ENCODE data around the gene CRYBB1. TPM values are rescaled to one million over a fixed set of nuclear protein-coding genes. Genes with fewer than 3 reads are reported as not detected.

The CRYBB1 gene
- total and polyA plus RNA-seq, 2 of the 13 experiments (the other 11 are each of a cell fraction or from before 2014, with no cell fraction given) = not detected

DNA sequence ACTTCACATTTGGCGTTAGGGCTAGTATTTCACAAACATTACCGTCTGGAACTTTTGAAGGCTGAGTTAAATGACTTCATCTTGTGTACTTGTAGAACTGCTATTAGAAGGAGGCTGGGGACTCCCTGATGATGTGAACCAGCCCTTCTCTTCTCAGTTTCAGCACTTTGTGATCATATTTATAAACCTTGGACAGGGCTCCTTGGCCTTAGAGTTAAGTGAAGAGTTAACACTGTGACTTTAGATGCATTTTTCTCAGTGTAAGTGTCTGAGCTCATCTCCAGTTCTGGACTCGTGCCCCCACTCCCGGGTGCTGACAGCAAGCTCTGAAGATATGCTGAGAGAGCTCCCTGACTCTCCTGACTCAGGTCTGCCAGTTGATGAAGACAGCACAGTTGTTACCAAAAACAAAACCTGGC, 48.0 kb upstream of the CRYBB1 start (continued):
- TF ChIP-seq TFE3 (CRISPR knock-in tag; IDR thresholded peaks at IDR 0.05) (no peak), ZMAT3 (CRISPR knock-in tag; conservative IDR thresholded peaks at IDR 0.05) (no peak), ZNF747 (CRISPR knock-in tag; IDR thresholded peaks at IDR 0.05; ENCODE audit: borderline replicate concordance) (no peak), IRX3 (CRISPR knock-in tag; IDR thresholded peaks at IDR 0.05; ENCODE audit: borderline replicate concordance, low read depth) (no peak), RBM39 (IDR thresholded peaks at IDR 0.05; ENCODE audit: low read depth, low read length, poor library complexity, severe bottlenecking) (no peak)

- CTCF ChIA-PET (ENCODE audit: low intra/inter-chr PET ratio, low total read pairs) = no interaction called here
- no peak overlapping the region for H3K27ac ChIP-seq (ENCODE audit: extremely low read length, insufficient read depth, low read length)
- POLR2A ChIA-PET = no interaction called here
- no peaks in the 10 kb centered on the region for H3K4me1 ChIP-seq (ENCODE audit: insufficient read depth, low read length)
- H3K4me3 ChIP-seq (replicated peaks in 1 of 3; ENCODE audit: insufficient read depth in 1 of 3, low read depth in 2 of 3, low read length in 3 of 3) = no peak overlapping the region
- no peak for ATAC-seq
- H3K4me2 ChIP-seq (ENCODE audit: low read depth, low read length) = no peak overlapping the region
- no peaks in the 10 kb centered on the region for H4K20me1 ChIP-seq (ENCODE audit: insufficient read depth, low read length)
- H3K9me3 ChIP-seq (ENCODE audit: low read length) = no peaks in the 10 kb centered on the region
- WGBS (ENCODE audit: low lambda C conversion rate) = 1% methylated on average over 9 of the region's 9 CpGs
- intact Hi-C loops (cut with micrococcal nuclease; ENCODE audit: unreplicated experiment) = no loop called here
- BruUV-seq (replicated peaks) = no TSS peak
- H3K36me3 ChIP-seq (replicated peaks in 1 of 2; ENCODE audit: control insufficient read depth in 1 of 2, insufficient read depth in 2 of 2, low read length in 2 of 2) = no peaks in the 10 kb centered on the region
- in situ Hi-C loops (cut with HindIII; ENCODE audit: extremely low pct_ligation_motif_present, low pct_unique_long_range_greater_than_20kb) = no loop called here
- no peak overlapping the region for H2AFZ ChIP-seq (ENCODE audit: low read length)
- H3K27me3 ChIP-seq (ENCODE audit: control insufficient read depth in 1 of 2, insufficient read depth in 2 of 2, low read length in 2 of 2) = peaks cover 1 to 46% of the 10 kb centered on the region in 2 experiments; a peak in 3 of 5 replicates
- no peaks in the 10 kb centered on the region for H3K79me2 ChIP-seq (ENCODE audit: insufficient read depth, low read length)
- FAIRE-seq = no peak
- no peak for DNase-seq (ENCODE audit: low spot score)
- H3K9ac ChIP-seq (ENCODE audit: insufficient read depth, low read depth, low read length) = no peak overlapping the region
- TF ChIP-seq SRSF1 (optimal IDR thresholded peaks at IDR 0.05; ENCODE audit: low read depth, low read length) = no peak
- TF ChIP-seq ZKSCAN5 (CRISPR knock-in tag; IDR thresholded peaks at IDR 0.05) = no peak
- no peak for TF ChIP-seq PCBP1 (IDR thresholded peaks at IDR 0.05; ENCODE audit: borderline replicate concordance, low read depth, low read length)
- TF ChIP-seq, protein P1, sequence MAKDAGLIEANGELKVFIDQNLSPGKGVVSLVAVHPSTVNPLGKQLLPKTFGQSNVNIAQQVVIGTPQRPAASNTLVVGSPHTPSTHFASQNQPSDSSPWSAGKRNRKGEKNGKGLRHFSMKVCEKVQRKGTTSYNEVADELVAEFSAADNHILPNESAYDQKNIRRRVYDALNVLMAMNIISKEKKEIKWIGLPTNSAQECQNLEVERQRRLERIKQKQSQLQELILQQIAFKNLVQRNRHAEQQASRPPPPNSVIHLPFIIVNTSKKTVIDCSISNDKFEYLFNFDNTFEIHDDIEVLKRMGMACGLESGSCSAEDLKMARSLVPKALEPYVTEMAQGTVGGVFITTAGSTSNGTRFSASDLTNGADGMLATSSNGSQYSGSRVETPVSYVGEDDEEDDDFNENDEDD (CRISPR knock-in tag; IDR thresholded peaks at IDR 0.05; ENCODE audit: borderline replicate concordance) = no peak
- no peak for TF ChIP-seq ATF7-NPFF (CRISPR knock-in tag; IDR thresholded peaks at IDR 0.05; ENCODE audit: low read depth)
- TF ChIP-seq, protein P2, sequence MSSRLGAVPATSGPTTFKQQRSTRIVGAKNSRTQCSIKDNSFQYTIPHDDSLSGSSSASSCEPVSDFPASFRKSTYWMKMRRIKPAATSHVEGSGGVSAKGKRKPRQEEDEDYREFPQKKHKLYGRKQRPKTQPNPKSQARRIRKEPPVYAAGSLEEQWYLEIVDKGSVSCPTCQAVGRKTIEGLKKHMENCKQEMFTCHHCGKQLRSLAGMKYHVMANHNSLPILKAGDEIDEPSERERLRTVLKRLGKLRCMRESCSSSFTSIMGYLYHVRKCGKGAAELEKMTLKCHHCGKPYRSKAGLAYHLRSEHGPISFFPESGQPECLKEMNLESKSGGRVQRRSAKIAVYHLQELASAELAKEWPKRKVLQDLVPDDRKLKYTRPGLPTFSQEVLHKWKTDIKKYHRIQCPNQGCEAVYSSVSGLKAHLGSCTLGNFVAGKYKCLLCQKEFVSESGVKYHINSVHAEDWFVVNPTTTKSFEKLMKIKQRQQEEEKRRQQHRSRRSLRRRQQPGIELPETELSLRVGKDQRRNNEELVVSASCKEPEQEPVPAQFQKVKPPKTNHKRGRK (CRISPR knock-in tag; IDR thresholded peaks at IDR 0.05) = no peak
- TF ChIP-seq ZNF430 (CRISPR knock-in tag; IDR thresholded peaks at IDR 0.05) = no peak
- no peak for TF ChIP-seq MAZ (IDR thresholded peaks at IDR 0.05; ENCODE audit: borderline replicate concordance, low read depth, low read length)
- TF ChIP-seq MAZ (CRISPR knock-in tag; IDR thresholded peaks at IDR 0.05; ENCODE audit: low read depth) = no peak
- no peak for TF ChIP-seq GZF1 (CRISPR knock-in tag; IDR thresholded peaks at IDR 0.05)
- no peak for TF ChIP-seq ZNF557 (CRISPR knock-in tag; IDR thresholded peaks at IDR 0.05)
- TF ChIP-seq ZNF281 (CRISPR knock-in tag; IDR thresholded peaks at IDR 0.05; ENCODE audit: borderline replicate concordance) = no peak
Observed at GRCh38 chr22:26663374-26663923, 45.6 kb upstream of the CRYBB1 start.
